C4-2B (cell line): ENCODE measurements around the gene EEPD1.
"Not testable (repeated sequence)": the region's sequence is repeated elsewhere in the genome, so short reads cannot be mapped to it uniquely, and the experiment has no call there.

Source experiments
- ZFX ChIP-seq: fragments of 450-650 bp; IDR thresholded peaks from 2 replicates; pipeline ENCODE4 v1.6.1; 2017
- TF ChIP-seq, protein P1 (sequence below): fragments of 450-650 bp; conservative IDR thresholded peaks from 2 replicates; pipeline ENCODE4 v1.5.1; 2017; ENCODE audit warnings: mild to moderate bottlenecking

DNA sequence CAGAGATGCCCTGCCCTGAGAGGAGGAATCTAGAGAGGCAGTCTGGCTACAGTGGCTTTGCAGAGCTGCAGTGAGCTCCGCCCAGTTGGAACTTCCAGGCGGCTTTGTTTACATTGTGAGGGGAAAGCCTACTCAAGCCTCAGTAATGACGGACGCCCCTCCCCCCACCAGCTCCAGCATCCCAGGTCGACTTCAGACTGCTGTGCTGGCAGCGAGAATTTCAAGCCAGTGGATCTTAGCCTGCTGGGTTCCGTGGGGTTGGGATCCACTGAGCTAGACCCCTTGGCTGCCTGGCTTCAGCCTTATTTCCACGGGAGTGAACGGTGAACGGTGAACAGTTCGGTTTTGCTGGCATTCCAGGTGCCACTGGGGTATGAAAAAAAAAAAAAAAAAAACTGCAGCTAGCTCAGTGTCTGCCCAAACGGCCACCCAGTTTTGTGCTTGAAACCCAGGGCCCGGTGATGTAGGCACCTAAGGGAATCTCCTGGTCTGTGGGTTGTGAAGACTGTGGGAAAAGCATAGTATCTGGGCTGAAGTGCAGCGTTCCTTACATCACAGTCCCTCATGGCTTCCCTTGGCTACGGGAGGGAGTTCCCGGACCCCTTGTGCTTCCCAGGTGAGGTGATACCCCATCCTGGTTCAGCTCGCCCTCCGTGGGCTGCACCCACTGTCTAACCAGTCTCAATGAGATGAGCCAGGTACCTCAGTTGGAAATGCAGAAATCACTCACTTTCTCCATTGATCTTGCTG lies 105.6 kb downstream of the EEPD1 start:
- TF ChIP-seq, protein P1, sequence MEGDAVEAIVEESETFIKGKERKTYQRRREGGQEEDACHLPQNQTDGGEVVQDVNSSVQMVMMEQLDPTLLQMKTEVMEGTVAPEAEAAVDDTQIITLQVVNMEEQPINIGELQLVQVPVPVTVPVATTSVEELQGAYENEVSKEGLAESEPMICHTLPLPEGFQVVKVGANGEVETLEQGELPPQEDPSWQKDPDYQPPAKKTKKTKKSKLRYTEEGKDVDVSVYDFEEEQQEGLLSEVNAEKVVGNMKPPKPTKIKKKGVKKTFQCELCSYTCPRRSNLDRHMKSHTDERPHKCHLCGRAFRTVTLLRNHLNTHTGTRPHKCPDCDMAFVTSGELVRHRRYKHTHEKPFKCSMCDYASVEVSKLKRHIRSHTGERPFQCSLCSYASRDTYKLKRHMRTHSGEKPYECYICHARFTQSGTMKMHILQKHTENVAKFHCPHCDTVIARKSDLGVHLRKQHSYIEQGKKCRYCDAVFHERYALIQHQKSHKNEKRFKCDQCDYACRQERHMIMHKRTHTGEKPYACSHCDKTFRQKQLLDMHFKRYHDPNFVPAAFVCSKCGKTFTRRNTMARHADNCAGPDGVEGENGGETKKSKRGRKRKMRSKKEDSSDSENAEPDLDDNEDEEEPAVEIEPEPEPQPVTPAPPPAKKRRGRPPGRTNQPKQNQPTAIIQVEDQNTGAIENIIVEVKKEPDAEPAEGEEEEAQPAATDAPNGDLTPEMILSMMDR = not testable (repeated sequence)
- not testable (repeated sequence) for TF ChIP-seq ZFX
